GM19467 (cell line): ENCODE results near the gene KRT36.
A peak's percentile ranks its signal among the peaks of the same experiment; 100 is the strongest.

ENCODE experiments used
- ATAC-seq: cut with Tn5 transposase; IDR thresholded peaks from one replicate; pipeline ENCODE4 v1.9.1; 2021; ENCODE audit warnings: mild to moderate bottlenecking, moderate library complexity; ENCODE audit not compliant: unreplicated experiment

The KRT36 gene

DNA sequence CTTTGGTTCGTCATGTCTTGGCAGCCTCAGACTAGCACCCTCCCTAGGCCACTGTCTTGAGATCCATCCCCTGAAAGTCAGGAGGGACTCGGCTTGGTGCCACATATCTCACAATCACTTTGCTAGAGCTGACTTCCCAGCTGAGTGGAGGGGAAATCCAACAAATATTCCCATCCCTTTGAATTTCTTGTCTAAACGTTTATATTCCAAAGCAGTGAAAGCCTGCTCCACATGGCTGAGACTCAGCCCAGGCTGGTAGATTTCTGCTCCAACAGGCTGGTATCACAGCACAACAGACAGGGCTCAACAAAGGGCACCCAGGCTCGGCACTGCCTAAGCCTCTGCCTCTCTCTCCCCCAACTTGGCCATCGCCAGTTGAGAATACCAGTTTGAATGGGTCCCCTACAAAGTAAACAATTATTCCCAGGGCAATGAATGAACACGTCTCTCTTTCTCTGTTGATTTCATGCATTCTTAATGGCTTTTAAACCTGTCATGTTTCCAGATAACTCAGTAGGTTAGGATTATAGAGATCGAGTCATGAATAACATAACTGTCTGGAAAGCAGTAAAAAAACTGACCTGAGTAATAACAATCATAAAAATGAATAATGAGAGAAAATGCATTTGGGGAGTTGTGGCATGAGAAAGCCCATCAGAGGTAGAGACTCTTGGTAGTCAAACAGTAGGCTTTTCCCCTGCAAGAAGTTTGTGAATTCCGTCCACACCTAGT, 14.7 kb upstream of the KRT36 start:
- ATAC-seq, result no peak

DNA sequence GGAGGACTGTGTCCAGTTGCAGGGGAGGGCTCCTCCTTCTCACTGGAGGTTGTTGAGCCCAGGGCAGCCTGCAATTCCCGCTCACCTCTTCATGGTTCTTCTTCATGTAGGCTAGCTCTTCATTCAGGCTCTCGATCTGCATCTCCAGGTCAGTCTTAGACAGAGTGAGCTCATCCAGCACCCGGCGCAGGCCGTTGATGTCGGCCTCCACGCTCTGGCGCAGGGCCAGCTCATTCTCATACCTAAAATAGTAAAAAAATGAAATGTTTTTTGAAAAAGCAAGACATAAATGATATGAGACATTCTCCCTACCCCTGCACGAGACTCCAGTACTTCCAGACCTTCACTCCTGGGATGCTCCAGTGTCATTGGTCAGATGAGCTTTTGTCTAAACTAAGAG, 13.5 kb upstream of the KRT36 start:
- no peak for ATAC-seq

DNA sequence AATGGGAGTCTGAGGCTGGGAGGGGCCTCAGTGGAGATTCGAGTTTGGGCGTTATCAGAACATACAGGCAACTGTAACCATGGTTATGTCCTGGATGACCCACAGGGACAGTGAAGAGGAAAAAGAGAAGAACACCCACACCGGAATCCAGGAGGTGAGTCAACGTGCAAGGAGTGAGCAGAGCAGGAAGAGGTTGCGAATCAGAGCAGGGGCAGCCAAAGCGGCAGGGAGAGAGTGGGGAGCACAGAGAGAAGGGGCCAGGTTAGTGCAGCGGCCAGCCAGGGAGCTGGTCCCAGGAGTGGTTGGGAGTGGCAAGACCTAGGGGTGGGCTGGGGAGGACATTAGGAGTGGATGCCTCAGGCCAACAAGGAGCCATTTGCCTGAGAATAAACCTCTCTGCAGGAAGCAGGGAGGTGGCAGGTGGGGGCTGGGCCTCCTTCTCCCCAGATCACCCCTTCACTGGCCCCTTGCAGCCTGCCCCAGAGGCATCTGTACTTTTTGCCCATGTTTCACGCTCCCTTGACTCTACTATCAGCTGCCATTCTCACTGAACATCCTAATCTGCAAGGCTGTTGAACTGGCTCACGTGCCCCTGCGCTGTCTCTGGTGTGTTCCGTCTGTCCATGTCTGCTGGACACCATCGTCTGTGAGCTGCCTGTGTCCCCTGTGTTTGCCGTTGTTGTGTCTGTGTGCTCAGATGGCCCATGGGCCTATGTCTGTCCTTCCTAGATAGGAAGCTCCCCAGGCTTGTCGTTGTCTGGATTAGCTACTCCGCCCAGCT, 10.6 kb upstream of the KRT36 start:
- ATAC-seq, result no peak

DNA sequence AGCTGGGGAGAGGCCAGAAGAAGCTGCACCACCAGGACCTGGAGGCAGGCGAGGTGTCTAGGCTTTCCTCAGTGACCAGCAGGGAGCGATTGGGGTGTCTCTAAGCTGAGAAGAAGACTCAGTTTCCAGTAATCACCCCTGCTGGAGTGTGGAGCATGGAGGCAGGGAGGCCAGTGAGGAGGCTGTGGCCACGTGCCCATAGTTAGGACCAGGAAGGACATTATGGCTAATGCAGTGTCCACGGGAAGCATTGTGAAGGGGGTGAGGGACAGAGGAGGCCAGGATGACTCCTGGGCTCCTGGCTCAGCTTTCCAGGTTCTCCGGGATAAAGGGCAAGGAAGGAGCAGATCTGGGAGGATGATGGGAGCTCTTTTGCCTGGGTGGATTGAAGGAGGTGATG, 10.0 kb upstream of the KRT36 start:
- ATAC-seq, result no peak

DNA sequence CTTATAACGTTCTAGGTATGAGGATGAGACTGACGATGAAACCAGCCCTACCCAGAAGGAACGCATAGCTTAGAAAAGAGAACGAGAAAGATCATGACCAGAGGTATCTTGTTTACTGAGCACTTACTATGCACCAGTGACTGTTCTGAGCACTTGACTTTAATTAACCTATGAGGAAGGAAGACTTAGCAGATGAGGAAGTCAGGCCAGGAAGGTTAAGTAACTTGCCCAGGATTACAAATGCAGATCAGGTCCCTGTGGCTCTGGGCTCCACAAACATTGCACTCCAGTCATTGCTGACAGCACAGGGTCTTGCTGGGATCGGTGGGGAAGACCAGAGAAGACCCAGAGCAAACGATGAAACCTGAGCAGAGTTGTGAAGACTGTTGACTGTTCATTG, 8.6 kb upstream of the KRT36 start:
- ATAC-seq, result no peak

GRCh38 chr17:41496803-41497484, 7.2 kb upstream of the KRT36 start:
- ATAC-seq, result peak; percentile 81

- ATAC-seq, result no peak
These were observed 4.8 kb upstream of the KRT36 start for GRCh38 chr17:41494524-41494923.

- no peak for ATAC-seq
These were observed 3.1 kb upstream of the KRT36 start for GRCh38 chr17:41492771-41493170.

- ATAC-seq, result no peak
These were observed 2.6 kb upstream of the KRT36 start for GRCh38 chr17:41492351-41492750.

DNA sequence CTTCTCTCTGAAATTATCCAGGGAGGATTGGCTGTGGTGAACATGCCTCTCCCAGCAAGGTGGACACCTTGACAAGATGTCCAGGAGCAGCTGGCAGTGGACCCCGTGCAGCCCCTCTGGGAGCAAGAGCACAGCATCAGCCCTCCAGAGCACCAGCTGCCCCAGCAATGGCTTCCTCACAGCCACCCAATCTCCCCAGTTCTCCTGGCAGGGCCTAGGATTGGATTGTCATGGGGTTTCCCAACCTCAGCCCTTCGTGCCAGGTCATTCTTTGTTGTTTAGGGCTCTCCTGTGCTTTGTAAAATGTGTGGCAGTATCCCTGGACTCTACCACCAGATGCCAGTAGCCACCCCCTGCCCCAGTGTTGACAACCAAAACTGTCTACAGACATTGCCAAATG, 1.8 kb upstream of the KRT36 start:
- ATAC-seq, result no peak

DNA sequence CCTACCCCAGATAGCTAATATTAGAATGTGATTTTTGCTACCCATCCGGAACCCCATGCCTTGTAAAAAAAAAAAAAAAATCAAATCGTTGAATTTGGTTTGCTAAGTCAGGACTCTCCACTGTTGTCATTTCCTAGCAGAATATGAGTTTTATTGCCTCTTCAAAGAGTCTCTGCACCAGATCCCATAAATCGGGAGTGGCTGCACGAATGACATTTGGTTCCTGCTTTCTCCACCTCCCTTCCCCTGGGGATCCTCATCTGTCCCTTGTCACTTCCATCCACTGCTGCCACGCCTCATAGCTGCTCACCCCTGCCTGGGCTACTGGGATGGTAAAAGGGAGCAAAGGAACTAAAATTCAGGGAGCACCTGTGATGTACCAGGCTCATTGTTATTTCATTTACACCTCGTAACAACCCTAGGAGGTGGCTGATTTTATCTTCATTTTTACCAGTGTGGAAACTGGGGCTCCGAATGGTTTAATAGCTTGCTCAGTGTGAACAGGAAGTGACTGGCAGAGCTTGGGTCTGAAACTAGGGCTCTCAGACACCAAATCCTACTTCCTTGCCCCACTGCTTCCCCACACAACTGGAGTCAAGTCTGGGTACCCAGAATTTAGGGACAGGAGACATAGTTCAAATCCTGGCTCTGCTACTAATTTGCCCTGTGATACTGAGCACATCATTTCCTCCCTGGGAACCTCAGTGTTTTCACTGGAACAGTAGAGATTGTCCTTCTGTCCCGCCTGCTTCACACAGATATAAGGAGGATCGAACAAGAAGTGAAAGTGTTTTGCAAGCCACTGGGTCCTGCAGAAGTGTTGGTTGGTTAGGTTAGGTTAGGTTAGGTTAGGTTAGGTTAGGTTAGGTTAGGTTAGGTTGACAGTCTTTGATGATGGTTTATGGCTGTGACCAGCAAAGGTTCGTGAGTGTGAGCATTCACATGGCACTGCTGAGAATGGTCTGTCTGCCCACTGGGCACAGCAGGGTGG, 585 bp upstream of the KRT36 start:
- ATAC-seq, result no peak

DNA sequence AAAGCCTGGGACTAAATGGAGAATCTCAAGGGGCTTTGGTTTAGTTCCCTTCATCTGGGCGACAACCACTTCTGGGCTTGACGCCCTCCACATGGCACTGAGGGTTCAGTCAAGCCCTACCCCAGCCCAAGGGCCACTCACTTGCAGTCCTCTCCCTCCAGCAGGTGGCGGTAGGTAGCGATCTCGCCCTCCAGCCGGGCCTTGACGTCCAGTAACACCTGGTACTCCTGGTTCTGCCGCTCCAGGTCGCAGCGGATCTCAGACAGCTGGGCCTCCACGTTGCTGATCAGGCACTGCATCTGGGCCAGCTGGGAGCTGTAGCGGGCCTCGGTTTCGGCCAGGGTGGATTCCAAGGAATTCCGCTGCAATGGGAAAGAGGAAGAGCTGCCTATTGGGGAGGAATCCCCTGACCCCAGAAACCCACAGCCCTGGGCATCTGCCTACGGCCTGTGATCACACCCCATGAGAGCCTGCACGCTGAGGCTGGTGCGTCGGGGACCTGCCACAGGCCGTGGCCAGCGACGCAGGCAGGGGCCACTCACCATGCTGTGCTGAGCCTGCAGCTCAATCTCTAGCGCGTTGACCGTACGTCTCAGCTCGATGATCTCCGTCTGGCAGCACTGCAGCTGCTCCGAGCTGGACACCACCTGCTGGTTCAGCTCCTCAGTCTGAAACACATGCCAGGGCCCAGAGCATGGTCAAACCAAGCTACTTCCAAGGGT, 2.7 kb downstream of the KRT36 start:
- ATAC-seq, result no peak

DNA sequence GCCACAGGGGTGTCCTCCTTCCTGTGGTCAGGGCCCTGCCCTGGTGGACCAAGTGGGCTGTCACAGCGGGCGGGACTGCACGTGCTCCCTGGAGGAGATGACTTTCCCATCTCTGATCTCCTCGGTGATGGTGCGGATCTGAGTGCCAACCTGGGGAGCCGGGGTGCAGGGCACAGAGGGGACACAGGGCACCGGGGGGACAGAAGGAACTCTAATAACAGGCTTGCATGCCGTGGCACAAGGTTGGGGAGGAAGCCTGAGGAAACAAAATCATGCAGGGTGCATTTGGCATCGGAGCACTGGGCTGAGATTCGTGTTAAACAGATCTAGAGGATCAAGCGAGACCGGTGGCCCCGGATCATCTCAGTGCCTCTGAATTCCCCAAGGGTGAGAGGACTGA, 3.4 kb downstream of the KRT36 start:
- no peak for ATAC-seq

- no peak for ATAC-seq
These were observed 4.5 kb downstream of the KRT36 start for GRCh38 chr17:41484920-41485904.

DNA sequence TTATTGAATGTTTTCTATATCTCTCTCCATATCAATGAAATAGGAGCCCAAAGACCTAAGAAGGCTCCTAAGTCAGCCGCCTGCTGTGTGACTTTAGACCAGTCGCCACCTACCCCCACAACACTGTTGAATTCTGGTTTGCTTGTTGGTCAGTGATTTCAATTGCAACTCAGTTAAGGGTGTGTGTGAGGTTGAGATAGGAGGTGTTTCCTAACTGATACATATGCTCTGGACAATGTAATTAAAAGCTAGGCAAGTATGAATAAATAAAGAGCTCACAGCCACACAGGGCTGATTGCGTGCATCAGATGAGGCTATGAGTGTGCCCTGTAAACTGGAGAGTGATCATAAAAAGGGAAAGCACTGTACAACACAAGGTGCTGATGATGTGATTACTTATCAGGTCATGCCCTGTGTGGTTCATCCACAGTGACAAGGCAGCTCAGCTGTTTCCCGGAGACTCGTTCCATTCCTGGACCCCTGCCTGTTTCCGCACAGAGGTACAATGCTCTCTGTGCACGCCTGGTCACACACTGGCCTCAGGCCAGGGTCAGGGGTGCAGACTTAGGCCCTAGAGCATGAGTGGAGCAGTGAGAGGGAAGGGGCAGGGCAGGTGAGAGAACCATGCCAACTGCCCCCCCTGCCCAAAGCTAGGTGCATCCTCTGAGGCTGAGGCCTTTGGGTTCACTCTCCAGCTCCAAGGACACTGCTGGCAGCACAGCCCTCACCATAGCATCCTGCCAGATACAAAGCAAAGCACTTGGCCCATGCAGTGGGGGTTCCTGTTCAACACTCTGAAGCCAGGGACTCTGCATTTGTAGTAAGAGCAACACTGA, 5.5 kb downstream of the KRT36 start:
- no peak for ATAC-seq

DNA sequence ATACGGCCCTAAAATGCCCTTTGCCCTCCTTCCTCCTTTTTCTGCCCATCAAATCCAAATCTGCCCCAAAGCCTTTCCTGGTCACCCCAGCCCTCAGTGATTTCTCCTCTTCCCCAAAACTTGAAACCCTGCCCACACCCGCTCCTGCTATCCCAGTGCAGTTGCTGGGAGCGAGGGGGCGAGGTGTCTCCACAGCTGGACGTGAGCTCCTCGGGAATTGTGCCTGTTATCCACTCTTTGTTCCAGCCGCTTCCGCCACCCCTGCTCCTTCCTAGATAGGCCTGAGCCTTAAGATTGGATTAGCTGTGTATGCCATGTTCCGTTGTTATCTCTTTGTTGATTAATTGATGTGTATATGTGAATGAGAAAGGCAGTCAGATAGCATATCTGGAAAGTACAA, 6.2 kb downstream of the KRT36 start:
- no peak for ATAC-seq

DNA sequence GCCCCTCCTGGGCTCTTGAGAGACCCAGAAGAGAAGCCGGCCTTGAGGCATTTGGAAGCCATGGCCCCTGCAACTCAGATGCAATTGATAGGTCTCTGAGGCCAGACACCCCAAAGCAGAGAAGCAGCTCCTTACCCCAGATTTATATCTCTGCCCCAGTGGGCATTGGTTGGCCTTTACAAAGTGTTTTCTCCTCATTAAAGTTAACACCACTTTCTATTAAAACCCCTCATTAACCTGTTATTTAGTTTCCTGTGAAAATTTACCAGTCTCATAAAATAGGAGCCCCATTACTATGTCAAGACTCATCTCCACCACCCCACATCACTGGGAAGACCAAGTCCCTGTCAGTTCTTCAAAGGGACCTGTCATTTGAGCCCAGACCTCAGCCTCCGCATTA, 8.7 kb downstream of the KRT36 start, which contains the start of gene KRT35:
KRT35 (minus strand) TSS at position 116 of the 400 bp plus-strand sequence; CDS start at position 62, 54 bp downstream.
- ATAC-seq, result no peak

DNA sequence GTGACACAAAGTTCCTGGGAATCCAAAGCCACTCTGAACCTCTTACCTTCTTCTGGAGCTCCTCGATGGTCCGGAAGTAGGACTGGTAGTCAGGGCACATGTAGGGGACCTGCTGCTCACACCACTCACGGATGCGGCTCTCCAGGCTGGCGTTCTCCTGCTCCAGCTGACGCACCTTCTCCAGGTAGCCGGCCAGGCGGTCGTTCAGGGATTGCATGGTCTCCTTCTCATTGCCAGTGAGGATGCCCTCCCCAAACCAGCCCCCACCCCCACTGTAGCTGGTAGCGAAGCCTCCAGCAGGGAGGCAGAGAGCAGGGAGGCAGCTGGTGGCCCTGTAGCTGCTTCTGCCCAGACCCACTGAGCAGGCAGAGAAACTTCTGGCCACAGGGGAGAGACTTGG, 9.1 kb downstream of the KRT36 start:
- ATAC-seq, result no peak
